NCI-H1092 (cell line): ENCODE measurements around the gene KLHL22.

Source experiments
- DNase-seq: peaks from one replicate; lab custom pipeline; 2025; lab: John Stamatoyannopoulos, UW

Gene KLHL22

DNA sequence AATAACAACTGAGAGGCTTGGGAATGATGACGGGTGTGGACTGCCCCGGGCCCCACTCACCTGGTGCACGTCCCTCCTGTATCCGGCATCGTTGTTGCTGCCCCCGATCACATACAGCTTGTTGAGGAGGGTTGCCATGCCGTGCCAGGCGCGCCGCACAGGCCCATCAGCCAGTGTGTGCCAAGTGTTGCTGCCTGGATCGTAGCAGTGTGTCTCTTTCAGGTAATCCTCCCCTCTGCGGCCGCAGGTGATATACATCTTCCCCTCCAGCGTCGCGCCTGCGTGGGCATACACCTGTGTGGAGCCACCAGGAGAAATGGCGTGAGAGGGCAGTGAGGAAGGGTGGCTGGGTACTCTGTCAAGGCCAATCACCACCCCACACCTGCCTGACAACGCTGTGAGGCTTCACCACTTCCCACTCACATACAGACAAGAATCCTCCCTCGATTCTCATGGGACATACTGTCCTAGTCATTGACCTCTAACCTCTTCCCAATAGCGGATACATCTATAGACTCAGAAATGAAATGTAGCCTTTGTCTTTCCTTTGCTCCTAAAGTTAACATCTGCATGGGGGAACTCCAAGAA lies 49.1 kb downstream of the KLHL22 start:
- no peak for DNase-seq

DNA sequence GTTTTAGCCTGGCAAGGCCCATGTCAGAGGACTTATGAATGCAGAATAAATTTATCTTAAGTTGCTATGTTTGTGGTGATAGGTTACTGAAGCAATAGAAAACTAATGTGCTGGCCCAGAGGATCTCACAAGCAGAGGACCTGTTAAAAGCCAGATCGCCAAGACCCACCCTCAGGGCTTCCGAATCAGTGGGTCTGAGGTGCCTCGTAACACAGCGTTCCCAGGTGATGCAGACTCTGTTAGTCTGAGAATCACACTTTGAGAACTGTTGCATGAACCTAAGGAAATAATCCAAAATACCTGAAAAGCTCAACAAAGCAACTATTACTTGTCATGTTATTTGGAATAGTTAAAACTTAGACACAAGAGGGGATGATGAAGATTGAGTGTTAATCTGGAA lies 51.3 kb downstream of the KLHL22 start:
- DNase-seq, result no peak

DNA sequence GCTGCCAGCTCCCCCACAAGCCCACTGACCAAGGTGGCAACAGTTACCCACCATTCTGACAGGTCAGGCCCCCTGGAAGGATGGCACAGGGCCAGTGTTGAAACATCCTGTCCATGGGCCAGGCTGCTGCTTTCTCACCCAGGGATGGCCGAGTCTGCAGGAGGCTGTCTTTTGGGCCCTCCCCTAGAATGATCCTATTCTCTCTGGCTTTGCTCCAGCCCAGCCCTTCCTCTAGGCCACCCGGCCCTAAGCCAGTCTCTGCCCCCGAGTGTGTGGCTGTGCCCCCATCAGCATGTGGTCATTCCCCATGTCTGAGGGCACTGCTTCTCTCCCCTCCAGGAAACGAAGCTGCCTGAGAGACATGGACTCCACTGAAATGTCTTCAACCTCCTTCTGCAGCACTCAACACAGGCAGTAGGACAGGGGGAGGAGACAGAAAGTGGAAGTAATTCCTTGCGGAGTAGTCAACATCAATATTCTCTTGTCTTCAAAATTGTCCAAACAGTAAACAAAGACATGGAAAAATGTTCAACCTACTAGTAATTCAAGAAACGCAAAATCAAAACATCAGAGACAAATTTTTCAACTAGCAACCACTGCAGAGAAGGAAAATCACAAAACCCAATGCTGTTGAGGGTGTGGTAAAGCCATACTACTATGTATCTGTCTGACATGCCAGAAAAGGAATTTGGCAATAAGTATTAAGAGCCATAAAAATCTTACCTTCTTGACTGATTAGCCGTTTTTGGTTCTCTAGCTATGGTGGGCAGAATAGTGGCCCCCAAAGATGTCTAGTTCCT lies 52.9 kb downstream of the KLHL22 start:
- DNase-seq, result no peak

DNA sequence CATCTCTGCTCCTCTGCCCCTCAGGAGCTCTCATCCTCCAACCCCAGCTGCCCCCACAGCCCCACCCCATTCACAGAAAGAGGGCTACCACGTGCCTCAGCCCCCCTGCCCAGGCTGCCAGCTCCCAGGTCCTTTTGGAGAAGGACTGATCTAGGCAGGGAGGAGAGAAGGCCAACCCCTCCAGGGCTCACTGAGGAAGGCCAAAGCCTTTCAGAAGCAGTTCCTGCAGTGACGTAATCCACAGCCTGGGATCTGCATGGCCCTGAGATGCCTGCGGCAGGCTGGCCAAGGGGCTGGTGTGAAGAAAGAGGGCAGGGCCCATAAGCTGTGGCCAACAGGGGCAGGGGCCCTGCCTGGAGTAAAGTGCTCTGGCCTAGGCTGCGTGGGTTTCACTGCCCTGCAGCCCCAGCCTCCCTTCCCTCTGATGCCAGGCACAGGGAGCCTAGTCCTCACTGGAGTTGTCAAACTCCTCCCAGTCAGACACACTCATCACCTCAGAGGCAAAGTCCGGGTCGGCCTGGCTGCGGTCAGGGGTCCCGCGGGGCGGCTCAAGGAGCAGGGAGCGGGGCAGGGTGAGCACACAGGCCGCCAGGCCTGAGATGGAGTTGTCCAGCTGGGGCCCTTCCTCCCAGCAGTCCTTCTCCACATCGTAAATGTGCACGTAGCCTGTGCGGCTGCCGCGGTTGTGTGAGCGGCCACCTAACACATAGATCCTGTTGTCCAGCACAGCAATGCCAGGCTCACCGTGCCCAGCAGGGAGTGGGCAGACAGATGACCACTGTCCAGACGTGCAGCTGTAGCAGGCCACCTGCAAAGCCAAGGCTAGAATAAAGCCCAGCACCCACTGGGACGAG lies 53.7 kb downstream of the KLHL22 start:
- DNase-seq, result no peak

DNA sequence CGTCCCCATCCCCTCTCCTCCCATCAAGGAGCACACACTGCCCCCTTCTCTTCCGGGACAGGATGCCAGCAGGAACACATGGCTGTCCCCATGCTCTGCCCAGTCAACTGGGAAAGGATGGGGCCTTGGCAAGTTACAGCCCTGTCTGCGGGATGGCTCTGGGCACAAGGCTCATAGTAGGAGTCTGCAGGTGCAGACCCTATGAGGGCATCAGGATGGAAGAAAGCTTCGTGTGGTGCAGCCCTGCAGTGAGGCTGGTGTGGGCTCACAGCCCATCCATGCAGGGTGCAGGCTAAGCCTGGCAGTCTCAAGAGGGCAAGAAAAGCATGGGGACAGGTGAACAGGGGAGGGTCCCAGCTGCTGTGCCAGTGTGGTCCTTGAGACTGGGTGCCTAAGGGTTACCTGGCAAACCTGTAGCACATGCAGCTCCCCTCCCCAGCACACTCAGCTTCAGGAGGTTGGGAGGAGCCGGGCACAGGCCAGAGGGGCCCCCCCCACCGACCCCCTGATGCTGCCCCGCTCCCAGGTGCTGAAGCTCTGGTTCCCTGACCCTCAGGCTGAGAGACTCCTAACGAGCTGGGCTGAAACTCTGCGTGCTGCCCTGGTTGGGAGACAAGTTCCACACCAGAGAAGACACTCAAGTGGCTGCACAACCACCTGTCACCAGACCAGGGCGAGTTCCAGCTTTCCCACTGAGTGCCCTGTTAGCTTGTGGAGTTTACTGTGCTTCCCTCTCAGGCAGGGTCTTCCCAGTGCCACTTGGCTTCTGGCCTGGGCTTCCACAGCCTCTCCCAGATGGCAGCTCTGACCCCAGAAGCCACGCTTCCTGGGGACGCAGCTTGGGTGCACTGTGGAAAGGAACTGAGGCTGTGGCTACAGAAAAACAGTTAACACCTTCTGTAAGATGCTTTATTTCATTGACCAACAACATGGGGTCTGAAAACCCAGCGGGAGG lies 54.7 kb downstream of the KLHL22 start:
- DNase-seq, result no peak

DNA sequence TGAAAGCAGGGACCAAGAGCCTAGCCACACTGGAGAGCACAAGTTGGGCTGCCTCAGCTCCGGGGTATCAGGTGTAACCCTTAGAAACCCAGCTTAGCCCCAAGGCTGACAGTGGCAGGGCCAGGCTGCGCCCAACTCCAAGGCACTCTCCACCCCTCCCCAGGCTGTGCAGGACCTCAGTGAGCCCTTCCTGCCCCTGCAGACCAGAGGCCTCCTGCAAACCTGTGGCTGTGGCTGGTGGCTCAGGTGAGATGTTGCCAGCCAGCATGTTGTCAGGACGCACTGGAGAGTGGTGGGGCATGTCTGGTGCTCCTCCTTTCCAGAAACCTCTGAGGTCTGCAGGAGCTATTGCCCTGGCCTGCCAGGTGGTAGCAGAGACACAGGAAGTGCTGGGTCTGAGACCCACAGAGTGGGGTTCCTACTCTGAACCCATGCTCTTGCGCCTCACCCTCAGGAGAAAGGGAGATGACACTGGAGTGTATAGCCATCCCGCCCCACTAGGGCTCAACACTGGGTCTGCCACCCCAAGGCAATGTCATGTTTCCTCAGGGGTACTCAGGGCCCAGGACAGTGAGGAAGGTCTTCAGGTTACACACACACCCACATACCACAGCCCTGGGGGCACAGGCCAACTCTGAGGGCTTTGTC lies 55.5 kb downstream of the KLHL22 start:
- no peak for DNase-seq

DNA sequence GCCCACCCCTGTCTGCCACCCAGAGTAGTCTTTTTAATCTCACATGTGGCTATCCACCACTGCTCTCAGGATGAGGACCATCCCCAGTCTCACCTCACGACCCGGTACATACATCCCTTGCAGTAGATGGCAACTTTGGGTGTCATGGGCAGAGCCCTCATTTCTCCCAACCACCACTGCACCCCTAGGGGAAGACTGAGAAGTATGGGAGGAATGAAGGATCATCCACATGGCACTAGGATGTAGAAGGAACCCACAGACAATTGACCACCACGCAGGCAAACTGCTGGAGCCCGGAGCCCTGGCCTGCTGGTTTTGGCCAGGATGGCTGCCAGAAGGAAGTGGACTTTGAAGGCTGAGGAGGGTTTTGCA lies 56.1 kb downstream of the KLHL22 start:
- no peak for DNase-seq

DNA sequence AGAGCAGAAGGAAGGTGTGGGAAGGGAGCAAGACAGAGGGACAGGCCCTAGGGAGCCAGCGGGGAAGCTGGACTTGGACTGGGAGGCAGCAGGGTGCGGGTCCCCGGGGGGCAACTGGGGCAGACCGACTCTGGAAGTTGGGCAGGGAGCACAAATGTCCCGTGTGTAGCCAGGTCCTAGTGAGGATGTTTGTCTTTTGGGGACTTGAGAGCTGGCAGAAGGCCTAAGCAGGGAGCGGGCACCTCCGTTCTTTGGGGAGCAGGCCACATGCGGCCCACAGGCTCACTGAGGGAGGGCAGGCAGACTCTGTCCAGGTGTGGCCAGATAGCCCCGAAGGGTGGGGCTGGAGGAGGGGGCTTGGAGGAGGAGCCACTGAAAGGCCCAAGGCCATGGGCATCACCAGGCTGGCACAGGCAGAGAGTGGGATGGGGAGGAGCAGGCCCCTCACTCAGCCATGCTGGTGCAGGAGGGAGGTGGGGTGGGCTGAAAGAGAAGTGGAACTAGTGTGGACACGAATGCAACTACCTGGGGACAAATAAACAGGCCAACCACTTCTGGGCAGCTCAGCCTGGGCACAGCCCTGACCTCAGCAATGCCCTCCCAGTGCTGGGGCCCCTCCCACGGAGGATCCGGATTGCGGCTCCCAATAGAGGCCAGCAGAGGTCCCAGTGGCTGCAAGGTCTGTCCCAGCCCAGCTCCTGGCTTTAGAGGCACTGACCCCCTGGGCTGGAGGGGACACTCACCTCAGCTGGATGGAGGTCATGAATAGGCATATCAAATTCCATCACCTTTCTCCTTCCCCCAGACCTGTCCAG lies 56.7 kb downstream of the KLHL22 start:
- no peak for DNase-seq

DNA sequence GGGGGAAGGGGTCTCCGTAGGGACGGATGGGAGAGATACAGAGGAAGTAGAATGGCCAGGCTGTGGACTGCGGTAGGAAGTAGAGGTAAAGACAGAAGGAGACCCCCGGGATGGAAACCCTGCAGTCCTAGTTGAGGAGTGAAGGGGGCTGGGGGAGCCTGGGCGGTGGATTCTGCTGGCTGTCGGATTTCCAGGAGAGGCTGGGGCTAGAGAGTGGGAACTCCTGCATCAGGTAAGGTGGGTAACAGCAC lies 57.2 kb downstream of the KLHL22 start:
- no peak for DNase-seq

DNA sequence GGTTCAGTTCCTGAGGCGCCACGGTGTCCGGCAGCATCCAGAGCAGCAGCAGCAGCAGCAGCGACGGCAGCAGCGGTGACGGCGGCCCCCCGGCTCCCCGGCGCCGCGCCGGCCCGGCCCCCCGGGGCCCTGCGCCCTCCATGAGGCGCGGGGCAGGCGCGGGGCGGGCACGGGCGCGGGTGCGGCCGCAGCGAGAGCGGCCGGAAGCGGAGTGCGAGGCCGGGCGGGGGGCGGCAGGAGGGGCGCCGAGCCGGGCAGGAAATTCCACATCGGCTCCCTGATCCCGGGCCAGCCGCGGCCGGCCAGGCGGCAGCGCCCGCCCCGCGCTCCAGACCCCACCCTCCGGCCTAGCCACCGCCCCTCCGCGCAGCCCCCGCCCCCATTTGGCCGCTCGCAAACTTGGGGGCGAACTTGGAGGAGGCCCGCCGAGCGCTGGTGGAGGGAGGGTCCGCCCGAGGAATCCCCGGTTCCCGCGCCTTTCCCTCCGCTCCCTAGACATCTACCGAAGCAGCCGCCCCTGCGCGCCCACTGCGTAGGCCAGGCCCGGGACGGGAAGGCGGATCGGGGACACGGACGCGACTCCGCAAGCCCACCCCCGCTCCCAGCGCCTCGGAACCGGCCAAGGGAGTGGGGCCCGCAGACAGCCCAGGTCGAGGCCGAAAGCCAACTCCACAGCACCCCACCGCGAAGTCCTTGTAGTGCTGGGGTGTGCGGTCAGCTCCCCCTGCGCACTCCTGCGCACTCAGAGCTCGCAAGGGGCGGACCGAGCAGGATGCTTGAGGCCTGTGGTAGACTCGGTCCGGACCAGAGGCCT lies 57.8 kb downstream of the KLHL22 start, which contains the start of gene SCARF2:
SCARF2 (minus strand) TSS at position 213 of the 814 bp plus-strand sequence; CDS start at position 142, 71 bp downstream.
- no peak for DNase-seq

DNA sequence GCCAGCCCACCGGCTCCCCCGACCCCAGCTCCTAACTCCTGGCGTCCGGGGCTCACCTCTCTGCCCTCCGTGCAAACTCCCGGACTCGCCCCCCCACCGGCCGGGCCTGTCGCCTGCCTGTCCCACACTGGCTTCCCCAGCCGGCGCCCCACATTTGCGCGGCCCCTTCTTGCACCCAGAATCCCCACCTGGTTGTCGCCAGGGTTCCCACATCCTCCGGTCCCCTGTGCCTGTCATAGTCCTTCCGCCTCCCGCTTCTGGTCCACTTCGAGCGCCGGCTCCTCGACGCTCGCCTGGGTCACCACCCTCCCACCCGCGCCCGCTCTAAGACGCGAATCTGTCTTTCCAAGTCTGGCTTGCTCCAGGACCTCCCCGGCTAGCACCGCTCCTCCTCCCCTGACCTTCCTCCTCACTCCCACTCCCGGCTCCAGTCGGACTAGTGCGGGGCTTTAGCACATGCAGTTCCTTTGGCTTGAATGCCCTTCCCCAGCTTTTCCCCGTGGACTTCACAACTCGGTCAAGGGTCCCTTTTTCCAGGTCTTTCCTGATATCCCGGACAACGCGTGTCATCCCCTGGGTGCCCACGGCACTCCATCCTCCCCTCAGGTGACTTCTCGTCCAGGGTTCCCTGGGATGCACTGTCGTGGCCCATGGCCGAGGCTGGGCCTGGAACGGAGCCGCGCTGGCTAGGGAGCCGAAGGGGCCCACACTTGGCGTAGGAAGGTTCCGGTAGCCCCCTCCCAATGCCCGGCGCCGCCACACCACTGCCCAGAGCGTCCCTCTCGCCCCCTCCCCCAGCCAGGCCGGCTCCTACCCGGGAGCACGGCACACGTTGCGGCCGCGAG lies 58.6 kb downstream of the KLHL22 start:
- DNase-seq, result no peak

DNA sequence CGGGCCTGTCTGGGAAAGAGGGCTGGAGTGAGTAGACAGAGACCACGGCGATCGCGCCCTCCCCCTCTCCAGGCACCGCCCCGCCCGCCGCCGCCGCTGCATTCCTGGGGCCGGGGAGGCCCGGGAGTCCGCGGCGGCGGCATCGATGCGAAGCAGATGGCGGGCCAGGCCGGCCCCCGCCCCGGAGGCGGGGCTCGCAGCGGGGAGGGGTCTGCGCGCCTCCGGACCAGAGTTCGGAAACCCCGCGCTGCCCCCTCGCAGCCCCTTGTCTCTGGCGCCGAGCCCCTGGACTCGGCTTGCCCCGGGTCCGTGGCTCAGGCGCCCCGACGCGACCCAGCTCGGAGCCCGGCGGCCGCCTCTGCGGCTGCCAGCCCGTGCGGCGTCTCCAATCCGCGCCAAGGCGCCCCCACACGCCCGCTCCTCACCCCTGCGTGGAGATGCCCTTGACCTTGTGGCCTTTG lies 59.3 kb downstream of the KLHL22 start:
- no peak for DNase-seq

DNA sequence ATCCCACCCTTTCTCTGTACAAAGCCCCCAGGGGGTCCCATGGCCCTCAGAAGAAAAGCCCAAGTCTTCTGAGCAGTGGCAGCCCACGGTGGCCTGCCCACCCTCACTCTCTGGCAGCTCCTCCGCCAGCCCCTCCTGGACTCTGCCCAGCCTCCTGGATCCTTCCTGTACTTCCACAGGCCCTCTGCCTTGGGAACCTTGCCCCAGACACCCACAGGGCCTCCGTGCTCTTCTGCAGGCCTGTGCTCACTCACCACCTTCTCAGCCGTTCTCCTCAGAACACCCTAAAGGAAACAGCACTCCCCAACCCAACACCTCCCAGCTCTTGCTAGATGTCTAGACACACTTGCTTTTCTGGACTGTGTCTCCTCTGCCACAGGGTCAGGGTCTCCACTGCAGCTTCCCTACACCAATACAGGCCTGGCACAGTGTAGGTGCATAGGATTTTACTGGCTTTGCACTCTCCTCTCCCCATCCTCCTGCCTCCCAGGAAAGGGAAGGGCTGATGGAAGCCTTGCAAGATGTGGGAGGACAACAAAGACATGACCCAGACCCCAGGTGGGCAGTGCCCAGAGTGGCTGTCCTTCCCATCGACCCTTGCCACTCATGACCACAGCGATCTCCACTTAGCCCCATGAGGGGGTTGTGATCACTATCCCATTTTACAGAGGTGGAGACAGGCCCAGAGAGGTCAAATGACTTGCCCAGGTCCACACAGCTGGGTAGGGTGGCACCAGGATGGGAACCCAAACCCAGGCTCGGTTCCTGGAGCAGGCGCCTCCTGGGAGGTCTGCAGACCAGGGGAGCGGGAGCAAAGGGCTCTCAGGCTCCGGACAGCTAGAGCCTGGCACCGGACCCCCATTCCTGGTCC lies 59.9 kb downstream of the KLHL22 start:
- no peak for DNase-seq

DNA sequence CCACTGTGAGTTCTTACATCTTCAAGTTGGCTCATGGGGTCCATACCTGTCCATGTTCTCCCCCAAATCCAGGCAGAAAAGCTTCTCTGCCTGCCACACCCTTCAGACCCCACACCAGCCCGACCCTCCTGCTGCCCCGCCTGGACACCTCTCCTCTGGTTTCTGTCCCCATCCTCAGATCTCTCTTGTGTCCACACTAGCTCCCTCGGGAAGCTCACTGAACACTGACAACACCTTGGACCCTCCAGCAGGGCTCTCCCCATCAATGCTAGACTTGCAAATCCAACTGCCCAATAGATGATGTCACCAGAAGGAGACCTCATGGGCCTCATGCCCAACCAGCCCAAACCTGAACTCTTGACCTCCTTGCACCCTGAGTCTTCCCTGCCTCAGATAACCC lies 60.8 kb downstream of the KLHL22 start:
- no peak for DNase-seq

DNA sequence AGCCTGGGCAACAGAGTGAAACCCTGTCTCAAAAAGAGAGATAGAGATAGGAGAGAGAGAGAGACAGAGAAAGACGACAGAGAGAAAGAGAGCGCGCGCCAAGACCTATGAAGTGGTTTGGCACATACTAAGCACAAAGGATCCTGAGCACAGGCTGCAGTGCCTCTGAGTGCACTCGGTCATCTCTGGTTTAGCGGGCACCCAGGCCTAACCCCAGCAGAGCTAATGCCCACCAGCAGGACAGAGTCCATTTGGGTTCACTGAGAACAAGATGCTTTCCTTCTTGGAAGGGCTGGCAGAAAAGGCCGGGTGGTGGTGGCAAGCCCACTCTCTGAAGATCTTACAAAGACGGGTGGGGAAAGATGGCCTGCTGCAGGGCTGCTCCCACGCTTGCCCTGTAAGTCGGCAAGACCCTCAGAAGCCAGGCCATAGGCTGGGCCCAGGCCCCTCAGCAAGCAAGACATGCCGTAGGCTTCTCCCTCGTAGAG lies 61.3 kb downstream of the KLHL22 start:
- DNase-seq, result no peak

DNA sequence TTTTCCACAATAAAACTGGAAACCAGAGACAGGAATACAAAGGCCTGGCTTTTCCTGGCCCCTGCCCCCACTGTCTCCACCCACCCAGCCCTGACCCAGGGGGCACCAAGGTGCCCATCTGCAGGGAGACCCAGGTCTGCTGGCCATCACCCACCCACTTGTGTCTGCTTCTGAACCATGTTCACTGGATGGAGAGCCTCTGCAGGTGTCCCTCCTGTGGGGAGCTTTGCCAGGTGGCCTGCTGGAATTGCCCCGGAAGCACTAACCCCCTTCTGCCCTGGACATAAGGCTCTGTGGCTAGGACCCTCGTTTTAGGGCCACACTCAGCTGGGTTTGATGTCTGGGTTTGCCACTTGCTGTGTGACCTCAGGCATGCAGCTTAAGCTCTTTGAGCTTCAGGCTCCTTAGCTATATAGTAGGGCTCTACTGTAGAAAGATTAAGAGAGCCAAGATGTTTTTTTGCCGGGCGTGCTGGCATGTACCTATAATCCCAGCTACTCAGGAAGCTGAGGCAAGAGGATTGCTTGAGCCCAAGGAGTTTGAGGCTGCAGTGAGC lies 61.8 kb downstream of the KLHL22 start:
- no peak for DNase-seq

DNA sequence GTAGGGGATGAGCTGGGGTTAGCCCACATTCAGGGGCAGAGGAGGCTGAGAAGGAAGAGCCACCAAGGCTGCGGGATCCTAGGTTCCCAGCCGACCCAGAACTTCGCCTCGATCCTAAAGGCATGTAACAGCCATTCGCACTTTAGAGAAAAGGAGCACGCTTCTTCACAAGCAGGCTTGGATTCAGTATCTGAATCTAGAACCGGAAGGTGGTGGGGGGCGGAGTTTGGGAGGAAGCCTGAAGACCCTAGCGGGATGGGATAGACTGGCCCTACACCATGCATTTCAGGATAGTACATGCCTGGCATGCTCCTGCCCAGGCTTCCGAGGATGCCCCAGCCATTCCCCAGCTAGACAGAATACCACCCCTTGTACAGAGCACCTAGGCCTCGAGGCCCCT lies 62.4 kb downstream of the KLHL22 start:
- no peak for DNase-seq
